HG02678 (cell line): ENCODE data around the gene SCEL.
"Not testable (repeated sequence)": the region's sequence is repeated elsewhere in the genome, so short reads cannot be mapped to it uniquely, and the experiment has no call there.

Experiments used
- ATAC-seq: cut with Tn5 transposase; IDR thresholded peaks from one replicate; pipeline ENCODE4 v1.9.1; 2021; ENCODE audit warnings: mild to moderate bottlenecking, moderate library complexity; ENCODE audit not compliant: unreplicated experiment

The SCEL gene

DNA sequence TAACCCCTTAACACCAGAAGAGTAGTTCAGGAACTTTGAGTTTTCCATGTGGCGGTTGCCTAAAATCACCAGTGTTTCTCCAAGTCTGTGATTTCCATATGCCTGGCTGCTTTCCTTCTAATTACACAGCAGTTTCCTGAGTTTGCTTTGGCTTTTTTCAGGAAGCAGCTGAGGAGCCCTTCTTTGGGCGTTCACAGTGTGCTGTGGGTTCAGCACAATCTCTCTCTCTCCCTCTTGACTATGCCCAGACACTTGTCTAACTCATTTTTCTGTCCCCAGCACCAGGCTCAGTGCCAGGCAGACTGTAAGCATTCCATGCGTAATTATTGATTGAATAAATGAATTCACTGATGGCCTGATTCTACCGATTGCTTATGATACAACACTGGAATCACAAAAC, 19.7 kb downstream of the SCEL start:
- ATAC-seq: no peak

DNA sequence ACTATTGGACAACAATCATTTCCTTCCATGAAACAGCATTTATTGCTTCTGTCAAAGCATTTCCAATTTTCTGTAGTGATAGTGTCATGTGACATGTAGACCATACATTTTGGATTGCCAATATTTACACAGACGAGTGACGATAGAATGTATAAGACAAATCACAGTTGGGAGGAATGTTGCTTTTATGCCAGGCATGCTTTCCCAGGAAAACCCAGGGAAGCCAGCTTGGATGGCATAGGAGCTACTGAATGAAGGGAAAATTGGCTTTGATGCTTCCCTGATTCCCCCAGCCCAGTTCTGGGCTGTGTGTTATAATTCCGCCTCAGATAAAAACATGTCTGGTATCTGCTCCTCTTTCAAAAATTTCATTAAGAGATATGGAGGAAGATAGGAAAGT, 22.5 kb downstream of the SCEL start:
- ATAC-seq: no peak

DNA sequence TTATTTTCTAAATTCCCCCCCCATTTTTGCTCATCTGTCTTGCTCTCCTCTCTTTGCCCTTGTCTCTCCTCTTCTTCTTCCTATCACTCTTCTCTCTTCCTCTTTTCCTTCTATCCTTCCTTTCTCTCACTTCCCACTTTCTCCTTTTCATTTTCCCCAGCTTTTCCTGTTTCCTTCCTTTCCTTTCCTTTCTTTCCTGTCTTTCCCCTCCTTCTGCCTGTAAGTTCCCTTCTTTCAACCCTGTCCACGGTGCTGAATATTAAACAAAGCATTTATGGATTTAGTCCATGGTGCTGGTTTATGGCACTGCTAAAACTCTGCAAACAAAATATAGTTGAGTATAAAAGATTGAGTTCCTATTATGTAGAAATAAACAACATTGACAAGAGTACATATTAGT, 27.6 kb downstream of the SCEL start:
- ATAC-seq: no peak

DNA sequence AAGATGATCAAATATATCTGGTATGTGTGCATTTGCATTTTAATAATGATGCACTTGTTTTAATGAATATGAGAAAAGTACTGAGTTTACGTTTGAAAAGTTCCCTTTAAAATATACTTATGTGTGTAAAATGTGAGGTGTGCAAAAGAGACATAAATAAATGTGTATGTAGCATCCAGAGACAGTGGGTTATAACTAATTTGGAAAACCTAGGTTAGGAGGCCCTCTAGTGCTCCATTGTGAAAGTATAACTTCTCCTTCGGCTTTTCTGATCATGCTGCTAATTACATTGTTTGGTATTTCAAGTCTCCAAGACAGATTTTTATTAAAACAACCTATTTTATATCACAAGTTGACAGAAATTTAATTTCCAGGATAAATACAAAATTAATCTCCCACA, 30.1 kb downstream of the SCEL start:
- ATAC-seq: peak; percentile 90

DNA sequence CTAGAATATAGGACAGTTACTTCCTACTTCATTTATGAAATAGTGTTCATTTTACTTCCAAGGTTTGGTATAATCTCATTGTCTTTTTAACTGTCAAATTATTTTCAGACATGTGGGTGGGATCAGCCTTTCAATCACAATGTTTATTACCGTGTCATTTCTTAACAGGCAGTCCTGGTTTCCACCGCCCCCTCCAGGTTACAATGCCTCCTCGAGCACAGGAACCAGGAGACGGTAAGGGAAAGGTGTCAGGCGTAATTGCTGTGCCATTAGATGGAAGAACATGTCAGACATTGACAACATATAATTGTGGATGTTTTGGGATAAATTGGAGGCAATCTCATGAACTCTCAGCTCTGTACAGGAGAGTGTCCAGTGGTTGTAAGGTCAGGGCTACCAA, 36.5 kb downstream of the SCEL start:
- no peak for ATAC-seq

DNA sequence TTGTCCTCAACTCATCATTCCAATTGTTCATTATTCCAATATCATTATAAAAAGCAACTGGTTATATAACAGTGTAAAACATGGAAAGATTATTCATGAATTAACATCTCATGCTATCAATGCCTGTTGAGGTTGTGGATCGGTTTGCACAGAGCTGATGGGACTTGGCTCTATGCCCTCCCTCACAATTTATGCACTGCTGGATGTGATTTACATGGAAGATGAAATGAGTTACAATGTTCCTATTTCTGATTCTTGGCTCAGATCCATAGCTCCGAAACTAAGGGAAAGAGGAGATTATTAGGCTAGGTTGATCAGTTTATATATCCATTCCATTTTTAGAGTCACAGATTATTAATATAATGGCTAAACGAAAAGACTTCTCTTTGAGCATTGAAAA, 38.6 kb downstream of the SCEL start:
- ATAC-seq: no peak

DNA sequence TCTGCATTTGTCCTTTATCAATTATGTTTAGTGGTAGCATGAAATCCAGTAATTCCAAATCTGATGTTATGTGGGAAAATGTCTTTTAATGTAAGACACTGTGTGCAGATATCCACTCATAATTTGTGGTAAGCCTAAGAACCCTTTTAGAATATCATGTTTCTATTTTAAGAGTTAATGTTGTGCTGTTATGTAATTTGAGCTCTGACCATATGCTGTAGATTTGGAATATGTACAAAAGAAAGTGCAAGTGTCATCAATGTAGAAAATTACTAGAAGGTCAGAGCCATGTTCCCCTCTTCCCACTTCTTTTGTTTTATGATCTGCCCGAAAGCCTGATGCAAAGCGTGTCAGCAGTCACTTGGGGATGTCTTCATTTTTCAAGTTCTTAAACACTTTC, 44.5 kb downstream of the SCEL start:
- ATAC-seq: no peak

DNA sequence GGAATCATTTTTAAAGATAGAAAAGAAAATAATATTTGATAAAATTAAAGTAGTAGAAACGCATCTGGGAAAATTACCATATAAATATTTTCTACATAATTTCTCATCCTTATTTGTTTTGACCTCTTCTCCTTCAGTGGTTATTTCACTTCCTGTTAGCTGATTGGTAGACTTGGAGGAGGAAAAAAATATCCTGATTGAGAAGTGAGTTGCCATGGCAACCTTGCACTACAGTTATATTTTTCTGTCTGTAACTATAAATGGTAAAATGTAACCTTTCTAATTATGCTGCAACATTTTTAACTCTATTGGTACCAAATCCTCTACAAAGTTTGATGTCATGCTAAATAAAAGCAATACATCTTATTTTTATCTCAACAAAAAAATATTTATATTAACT, 45.2 kb downstream of the SCEL start:
- ATAC-seq: no peak

DNA sequence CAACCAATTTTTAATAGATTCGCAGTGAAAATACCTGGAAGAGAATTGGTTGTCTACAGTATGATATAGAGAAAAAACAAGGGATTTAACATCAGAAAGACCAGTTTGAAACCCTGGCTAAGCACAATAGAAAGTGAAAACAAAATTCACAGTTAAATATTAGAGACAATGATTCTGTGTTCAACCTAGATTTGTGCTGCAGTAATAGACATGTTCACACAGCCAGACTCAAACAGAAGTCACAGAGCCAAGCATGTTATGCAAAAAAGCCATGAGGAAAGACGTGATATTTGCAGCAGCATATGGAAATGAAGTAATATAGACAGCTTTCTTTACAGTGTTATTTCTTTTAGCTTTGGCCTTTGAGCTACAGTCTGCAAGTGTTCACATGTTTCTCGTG, 48.1 kb downstream of the SCEL start:
- no peak for ATAC-seq

DNA sequence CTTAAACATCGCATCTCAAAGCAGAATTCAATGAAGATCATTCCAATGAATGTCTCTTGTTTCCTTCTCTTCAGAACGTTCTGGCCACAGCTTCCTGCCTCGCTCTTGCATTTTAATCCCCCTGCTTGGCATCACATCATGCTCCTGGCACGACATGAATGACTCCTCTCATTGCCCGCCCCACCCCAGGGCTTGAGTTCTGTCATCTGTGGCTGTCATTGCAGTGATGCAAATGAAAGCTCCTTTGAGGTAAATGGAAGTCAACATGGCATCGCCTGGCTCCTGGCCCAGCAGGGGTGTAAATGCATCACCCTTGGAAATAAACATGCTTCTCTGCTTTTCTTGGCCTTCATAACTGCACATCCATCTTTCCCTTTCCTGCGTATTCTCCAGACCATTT, 48.6 kb downstream of the SCEL start:
- no peak for ATAC-seq

DNA sequence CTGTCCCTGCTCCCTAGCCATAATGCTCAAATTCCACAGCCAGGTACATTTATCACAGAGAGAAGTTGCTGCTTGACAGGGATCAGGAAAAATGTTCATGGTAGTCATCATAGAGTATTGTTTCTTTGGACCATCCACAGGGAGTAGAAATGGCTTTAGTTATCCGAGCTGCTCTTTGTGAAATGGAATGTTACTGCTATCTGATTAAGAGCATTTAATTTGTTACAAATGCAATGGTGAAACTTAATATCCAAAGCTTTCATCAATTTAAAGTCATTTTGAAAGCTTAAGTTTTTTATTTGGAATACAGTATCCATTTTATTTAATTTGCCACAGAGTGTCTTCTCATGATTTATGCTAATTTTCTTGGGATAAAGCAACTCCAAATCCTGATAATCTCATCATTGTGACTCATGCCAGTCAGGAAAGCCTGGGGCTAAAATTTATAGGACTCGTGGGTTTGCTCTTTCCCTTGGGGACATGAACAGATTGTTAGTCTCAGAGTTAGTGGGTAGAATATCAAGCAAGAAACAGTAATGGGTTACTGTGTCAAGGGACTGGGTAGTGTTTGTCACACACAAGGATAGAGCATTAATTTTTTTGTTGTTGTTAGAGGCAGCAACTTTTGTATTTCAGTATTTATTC, 59.8 kb downstream of the SCEL start:
- no peak for ATAC-seq

DNA sequence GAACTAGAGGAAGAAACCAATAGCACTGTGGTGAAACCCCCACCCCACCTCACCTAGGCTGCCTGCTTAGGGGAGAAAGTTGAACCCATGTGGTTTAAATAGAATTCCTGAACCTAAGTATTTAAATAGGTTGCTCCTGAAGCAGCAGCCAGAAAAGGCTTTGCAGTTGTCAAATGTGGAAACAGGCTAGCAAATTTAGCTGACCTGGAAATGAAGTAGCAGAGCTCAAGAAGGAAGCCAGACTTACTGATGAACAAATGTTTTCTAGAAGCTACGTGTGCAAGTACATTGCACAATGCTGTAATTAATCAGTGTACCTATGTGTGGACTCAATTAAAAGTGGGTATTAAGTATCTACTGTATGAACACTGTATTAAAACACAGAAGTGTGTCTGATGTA, 61.3 kb downstream of the SCEL start:
- ATAC-seq: no peak

DNA sequence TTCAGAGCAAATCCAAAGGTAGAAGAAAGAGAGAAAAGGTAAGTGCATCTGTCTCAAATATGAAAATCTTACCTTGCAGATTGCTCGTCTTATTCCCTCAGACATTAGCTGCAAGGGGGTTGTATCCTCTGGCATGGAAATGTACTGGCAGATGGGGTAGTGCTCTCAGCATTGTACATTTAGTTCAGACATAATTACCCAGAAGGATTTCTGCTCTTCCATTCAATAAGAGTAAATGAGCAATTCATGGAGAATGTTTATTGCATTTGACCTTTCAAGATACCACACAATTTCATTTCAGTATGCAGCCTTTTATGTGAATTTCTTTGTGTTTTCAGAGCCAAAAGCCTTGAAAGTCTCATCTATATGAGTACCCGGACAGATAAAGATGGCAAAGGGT, 63.8 kb downstream of the SCEL start:
- ATAC-seq: no peak

DNA sequence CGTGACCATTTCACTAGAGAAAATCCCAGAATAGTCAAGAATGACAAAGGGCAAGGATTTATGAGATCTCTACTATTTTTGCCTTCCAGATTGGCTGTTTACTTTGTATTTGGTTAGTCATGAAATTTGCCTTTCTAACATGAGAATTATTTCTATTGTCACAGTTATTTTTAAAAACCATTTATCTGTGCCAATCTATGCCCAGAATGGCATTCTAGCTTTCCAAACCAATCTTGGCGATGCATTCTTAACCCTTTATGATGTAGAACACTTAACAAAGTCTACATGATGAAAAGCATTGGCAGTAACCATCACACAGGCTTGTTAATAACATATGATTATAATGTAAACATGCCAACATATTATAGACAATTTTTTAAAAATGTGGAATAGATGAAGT, 65.2 kb downstream of the SCEL start:
- ATAC-seq: no peak

DNA sequence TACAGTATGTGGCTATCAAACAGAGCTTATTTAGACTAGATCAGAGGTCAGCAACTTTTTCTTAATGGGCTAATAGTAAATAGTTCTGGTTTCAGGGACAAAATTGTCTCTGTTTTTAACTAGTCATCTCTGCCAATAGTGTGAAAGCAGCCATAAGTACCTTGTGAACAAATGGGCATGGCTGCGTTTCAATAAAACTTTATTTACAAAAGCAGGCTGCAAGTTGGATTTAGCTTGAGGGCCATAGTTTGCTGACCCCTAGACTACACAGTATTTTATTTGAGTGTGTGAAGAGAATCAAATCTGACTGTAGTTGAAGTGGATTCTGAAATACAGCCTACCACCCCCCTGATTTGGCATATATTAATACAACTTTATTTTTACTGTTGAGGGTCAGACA, 75.6 kb downstream of the SCEL start:
- no peak for ATAC-seq

DNA sequence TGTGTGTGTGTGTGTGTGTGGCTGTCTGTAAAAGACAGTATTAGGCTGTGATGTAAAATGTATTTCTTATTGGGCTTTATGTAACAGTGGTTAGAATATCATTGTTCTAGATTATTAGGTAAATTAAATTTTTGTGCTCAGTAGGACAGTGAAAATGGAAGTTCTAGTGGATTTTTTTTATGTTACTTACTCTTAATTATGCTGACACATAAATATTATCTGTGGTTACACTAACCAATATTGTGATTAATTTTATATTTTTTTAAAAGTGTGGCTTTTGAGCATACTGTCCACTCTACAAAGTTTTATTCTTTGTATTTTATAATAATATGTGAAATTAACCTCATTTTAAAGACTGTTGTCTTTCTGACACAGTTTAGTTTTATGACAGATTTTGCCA, 80.5 kb downstream of the SCEL start:
- no peak for ATAC-seq

DNA sequence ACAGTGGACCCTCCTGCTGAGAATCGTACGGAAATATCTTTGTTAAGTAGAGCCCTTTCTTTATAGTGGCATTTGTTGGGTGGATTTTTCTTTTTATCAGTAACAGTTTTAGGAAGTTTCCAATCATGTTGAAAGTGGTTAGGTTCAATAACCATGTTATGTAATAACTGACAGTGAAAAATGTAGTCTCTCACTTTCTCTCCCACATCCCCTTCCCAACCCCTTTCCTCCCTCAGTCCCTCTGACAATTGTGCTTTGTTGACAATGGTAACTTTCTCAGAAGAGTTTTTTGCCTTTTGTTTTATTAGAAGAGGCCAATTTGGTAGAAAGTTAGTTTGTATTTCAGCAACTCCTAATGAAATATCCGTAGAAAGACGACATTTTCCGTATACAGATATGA, 84.1 kb downstream of the SCEL start:
- ATAC-seq: no peak

DNA sequence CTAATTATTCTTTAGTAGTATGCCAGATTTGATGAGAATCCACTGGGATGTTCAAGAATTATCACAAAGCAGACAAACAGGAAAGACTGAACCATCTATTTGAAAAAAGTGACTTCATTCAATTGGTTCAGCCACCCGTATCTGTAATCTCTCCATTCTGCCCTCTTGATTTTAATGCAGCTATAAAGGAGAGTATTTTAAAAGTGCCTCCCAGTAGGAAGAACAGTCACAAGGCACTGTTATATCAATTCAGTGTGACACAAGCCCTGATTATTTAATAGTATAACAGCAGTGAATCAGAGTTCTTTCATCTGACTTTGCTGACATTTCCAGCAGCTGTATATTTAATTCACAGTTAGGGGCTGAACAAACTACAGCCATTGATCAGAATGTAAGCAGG, 84.6 kb downstream of the SCEL start:
- no peak for ATAC-seq

DNA sequence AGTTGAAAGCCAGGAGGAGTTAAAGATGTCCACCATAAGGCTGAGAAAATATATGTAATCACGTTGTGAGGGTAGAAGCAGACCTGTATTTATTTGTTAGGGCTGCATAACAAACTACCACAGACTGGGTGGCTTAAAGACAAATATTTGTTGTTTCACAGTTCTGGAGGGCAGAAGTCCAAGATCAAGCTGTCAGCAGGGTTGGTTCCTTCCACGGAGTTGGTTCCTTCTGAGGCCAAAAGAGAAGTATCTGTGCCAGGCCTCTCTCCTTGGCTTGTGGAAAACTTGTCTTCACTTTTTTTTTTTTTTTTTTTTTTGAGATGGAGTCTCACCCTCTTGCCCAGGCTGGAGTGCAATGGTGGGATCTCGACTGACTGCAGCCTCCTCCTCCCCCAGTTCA, 88.3 kb downstream of the SCEL start:
- no peak for ATAC-seq

DNA sequence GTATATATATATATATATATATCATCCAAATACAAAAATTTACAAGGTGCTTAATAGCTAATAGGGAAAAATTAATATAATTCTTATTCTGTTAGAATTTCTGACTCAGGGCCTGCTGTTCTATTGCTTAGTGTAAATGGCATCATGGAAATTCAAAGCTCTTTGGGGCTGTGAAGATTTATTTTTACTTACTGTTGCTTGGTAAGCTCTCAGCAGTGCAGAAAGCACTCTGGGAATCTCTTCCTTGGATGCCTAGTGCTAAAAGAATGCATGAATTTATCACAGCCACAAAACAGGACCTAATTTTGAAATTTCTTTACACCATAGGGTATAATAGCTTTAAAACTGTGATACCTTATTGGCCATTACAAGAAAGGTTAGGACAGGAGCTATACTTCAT, 92.7 kb downstream of the SCEL start:
- ATAC-seq: no peak

DNA sequence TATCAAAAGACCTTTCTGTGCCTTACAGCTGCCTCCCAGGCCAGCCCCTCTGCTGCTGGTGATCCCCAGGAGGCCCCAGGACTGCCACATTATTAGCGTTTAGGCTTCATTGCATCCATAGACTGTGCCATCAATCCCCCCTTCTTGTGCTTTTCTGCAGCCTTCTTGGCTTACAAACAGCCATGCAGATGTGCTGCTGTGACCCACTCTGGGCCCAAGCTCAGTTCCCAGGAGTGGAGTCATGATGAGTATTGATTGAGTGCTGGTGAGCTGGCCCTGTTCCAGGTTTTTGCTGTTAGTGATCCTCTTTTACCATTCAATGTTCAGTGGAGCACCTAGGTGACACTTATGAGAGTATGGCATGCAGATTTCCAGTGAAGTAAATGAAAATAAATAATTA, 102.1 kb downstream of the SCEL start:
- no peak for ATAC-seq

DNA sequence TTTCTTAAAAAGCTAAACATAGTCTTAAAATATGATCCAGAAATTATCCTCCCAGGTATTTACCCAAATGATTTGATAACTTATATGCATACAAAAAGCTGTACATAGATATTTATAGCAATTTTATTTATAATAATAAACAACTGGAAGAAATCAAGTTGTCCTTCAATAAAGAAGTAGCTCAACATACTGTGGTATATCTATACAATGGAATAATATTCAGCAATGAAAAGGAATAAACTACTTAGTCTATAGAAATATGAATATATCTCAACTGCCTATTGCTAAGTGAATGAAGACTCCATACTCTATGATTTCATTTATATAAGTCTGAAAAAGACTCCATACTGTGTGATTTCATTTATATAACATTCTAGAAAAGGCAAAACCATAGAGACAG, 114.9 kb downstream of the SCEL start:
- ATAC-seq: no peak

DNA sequence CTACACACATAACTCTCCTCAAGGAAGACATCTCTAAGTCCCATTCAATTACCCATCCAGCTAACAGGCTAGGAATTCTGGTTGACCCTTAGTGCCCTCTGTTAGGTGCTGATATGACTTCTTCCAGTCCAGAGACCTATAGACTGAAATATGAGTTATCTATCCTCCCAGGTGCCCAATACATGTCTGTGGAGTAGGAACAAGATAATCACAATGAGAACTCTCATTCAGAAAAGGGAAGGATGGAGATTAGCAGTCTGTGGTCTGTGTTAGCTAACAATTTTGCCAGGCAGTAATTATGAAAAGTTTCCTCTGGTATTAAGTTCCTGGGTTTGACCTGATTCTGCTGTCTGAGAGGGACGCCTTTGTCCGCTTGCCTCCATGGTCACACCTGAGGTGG, 117.8 kb downstream of the SCEL start:
- no peak for ATAC-seq

DNA sequence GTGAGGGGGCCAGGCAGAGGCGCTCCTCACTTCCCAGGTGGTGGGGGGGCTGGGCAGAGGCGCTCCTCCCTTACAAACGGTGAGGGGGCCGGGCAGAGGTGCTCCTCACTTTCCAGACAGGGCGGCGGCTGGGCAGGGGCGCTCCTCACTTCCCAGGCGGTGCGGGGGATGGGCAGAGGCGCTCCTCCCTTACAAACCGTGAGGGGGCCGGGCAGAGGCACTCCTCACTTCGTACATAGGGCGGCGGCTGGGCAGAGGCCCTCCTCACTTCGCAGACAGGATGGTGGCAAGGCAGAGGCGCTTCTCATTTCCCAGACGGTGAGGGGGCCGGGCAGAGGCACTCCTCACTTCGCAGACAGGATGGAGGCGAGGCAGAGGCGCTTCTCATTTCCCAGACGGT, 124.5 kb downstream of the SCEL start:
- ATAC-seq: not testable (repeated sequence)
